Smooth muscle cell (in vitro differentiated cells): ENCODE results near the gene GAPT. TPM values are rescaled to one million over a fixed set of nuclear protein-coding genes. Genes with fewer than 3 reads are reported as not detected.
"Not testable (repeated sequence)": the region's sequence is repeated elsewhere in the genome, so short reads cannot be mapped to it uniquely, and the experiment has no call there.

Experiments
- DNase-seq: peaks from one replicate; lab custom pipeline; 2025; ENCODE audit not compliant: unreplicated experiment; lab: John Stamatoyannopoulos, UW
- H2AFZ ChIP-seq: fragments of 200-600 bp; sonication (generic); 2 replicates; pipeline ENCODE4 v1.6.0; 2016; ENCODE audit warnings: antibody characterized with exemption, low read depth, mild to moderate bottlenecking
- H3F3A ChIP-seq: fragments of 200-600 bp; sonication (generic); 2 replicates; pipeline ENCODE4 v1.6.0; 2017; ENCODE audit warnings: antibody characterized with exemption, low read depth
- H3K27ac ChIP-seq: fragments of 200-600 bp; sonication (generic); 2 replicates; pipeline ENCODE4 v1.5.1; 2016; ENCODE audit warnings: low read depth, mild to moderate bottlenecking
- H3K27me3 ChIP-seq: fragments of 200-600 bp; sonication (generic); 2 replicates; pipeline ENCODE4 v1.6.1; 2016; ENCODE audit warnings: low read depth, mild to moderate bottlenecking
- H3K36me3 ChIP-seq: fragments of 200-600 bp; sonication (generic); 2 replicates; pipeline ENCODE4 v1.5.1; 2016; ENCODE audit warnings: low read depth
- H3K4me1 ChIP-seq: fragments of 200-600 bp; sonication (generic); 2 replicates; pipeline ENCODE4 v1.5.1; 2016; ENCODE audit warnings: low read depth
- H3K4me2 ChIP-seq: fragments of 200-600 bp; sonication (generic); 2 replicates; pipeline ENCODE4 v1.6.0; 2016; ENCODE audit warnings: mild to moderate bottlenecking
- H3K4me3 ChIP-seq: fragments of 200-600 bp; sonication (generic); 2 replicates; pipeline ENCODE4 v1.5.1; 2016; ENCODE audit warnings: mild to moderate bottlenecking
- H3K79me2 ChIP-seq: fragments of 200-600 bp; sonication (generic); 2 replicates; pipeline ENCODE4 v1.6.0; 2016; ENCODE audit warnings: low read depth, mild to moderate bottlenecking
- H3K9ac ChIP-seq: fragments of 200-600 bp; sonication (generic); 2 replicates; pipeline ENCODE4 v1.6.0; 2016; ENCODE audit warnings: low read depth
- H3K9me3 ChIP-seq: fragments of 200-600 bp; sonication (generic); replicated peaks from 2 replicates; pipeline ENCODE4 v1.5.1; 2016; ENCODE audit warnings: low read depth
- H4K20me1 ChIP-seq: fragments of 200-600 bp; sonication (generic); 2 replicates; pipeline ENCODE4 v1.6.0; 2016; ENCODE audit warnings: low read depth
- WGBS: methylation state at CpG from one replicate; pipeline ENCODE4 v1.1.7; 2016; ENCODE audit warnings: low lambda C conversion rate; 5-methylcytosine and 5-hydroxymethylcytosine counted together
- polyA plus RNA-seq: library from polyadenylated mRNA; unstranded; fragments of >200 nt; fragmentation: Nextera tagmentation; extraction: Ambion mirVana; gene quantifications from 2 replicates; pipeline ENCODE4 v1.2.1, GENCODE V29; 2016
- total RNA-seq: library from RNA; depleted of rRNA; stranded (reverse); fragments of >200 nt; gene quantifications from 2 replicates; pipeline ENCODE4 v1.2.3, GENCODE V29; 2014
- TF ChIP-seq, protein P1 (sequence below): fragments of 200-600 bp; sonication (generic); IDR thresholded peaks from 2 replicates; pipeline ENCODE4 v1.5.1; 2017; ENCODE audit warnings: borderline replicate concordance, mild to moderate bottlenecking, antibody characterized with exemption; ENCODE audit not compliant: insufficient read depth, poor library complexity, severe bottlenecking

Gene GAPT
- total and polyA plus RNA-seq, 2 experiments from 2014 or later: not detected

DNA sequence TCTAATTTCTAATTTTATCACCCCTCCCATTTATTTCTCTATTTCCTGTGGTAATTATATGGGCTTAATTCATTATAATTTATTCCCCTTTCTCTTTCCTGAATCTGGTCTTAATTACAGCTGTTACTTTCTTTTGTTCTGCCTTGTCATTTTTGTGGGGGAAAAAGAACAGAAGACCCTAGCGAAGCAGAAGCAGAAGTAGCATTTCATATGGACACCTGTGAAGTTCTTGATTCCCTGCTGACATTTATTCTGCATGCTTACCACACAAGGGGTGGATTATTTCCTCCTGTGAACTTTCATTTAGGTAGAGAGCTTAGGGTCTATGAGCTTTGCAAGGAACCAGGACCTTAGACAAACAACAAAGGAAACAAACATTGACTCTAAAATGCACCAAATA lies 33.3 kb downstream of the GAPT start:
- Histone ChIP-seq H3K36me3 (no peaks in the 10 kb centered on the region), H3K4me1 (no peaks in the 10 kb centered on the region), H3K27ac (no peak overlapping the region), H3K9ac (no peak overlapping the region), H3K9me3 (no peaks in the 10 kb centered on the region), H3K4me2 (no peak overlapping the region), H3K4me3 (no peak overlapping the region), H3K79me2 (no peaks in the 10 kb centered on the region), H3K27me3 (no peaks in the 10 kb centered on the region), H4K20me1 (no peaks in the 10 kb centered on the region), H3F3A (no peaks in the 10 kb centered on the region), H2AFZ (no peak overlapping the region)
- TF ChIP-seq, protein P1, sequence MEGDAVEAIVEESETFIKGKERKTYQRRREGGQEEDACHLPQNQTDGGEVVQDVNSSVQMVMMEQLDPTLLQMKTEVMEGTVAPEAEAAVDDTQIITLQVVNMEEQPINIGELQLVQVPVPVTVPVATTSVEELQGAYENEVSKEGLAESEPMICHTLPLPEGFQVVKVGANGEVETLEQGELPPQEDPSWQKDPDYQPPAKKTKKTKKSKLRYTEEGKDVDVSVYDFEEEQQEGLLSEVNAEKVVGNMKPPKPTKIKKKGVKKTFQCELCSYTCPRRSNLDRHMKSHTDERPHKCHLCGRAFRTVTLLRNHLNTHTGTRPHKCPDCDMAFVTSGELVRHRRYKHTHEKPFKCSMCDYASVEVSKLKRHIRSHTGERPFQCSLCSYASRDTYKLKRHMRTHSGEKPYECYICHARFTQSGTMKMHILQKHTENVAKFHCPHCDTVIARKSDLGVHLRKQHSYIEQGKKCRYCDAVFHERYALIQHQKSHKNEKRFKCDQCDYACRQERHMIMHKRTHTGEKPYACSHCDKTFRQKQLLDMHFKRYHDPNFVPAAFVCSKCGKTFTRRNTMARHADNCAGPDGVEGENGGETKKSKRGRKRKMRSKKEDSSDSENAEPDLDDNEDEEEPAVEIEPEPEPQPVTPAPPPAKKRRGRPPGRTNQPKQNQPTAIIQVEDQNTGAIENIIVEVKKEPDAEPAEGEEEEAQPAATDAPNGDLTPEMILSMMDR: no peak
- DNase-seq: no peak
- 100% methylated on average over 1 of the region's 1 CpG for WGBS

DNA sequence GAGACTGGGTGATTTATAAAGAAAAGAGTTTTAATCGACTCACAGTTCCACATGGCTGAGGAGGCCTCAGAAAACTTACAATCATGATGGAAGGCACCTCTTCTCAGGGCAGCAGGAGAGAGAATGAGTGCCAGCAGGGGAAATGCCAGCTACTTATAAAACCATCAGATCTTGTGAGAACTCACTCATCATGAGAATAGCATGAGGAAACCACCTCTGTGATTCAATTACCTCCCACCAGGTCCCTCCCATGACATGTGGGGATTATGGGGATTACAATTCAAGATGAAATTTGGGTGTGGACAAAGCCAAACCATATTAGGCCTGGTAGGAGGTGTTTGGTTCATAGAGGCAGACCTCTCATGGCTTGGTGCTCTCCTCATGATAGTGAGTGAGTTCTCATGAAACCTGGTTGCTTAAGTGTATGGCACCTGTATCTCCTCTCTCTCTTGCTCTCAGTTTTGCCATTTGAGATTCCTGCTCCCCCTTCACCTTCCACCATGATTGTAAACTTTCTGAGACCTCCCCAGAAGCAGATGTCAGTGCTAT lies 39.8 kb downstream of the GAPT start:
- Histone ChIP-seq H3F3A (no peaks in the 10 kb centered on the region), H3K36me3 (no peaks in the 10 kb centered on the region), H3K27me3 (no peaks in the 10 kb centered on the region), H4K20me1 (no peaks in the 10 kb centered on the region), H2AFZ (no peak overlapping the region), H3K4me1 (no peaks in the 10 kb centered on the region), H3K9ac (no peak overlapping the region), H3K79me2 (no peaks in the 10 kb centered on the region), H3K4me2 (no peak overlapping the region), H3K9me3 (no peaks in the 10 kb centered on the region), H3K27ac (no peak overlapping the region), H3K4me3 (no peak overlapping the region)
- TF ChIP-seq, protein P1: no peak
- no peak for DNase-seq
- 86% methylated on average over 1 of the region's 1 CpG for WGBS

DNA sequence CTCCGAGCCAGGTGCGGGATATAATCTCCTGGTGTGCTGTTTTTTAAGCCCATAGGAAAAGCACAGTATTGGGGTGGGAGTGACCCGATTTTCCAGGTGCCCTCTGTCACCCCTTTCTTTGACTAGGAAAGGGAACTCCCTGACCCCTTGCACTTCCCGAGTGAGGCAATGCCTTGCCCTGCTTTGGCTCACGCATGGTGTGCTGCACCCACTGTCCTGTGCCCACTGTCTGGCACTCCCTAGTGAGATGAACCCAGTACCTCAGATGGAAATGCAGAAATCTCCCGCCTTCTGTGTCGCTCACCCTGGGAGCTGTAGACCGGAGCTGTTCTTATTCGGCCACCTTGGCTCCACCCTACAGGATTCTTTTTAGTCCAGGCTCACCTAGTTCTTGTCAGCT lies 50.7 kb downstream of the GAPT start:
- H3K9ac ChIP-seq, H3K27ac ChIP-seq, H3K79me2 ChIP-seq, H3K4me1 ChIP-seq, H3K9me3 ChIP-seq, H3K27me3 ChIP-seq, H3K4me3 ChIP-seq, H3F3A ChIP-seq, H2AFZ ChIP-seq, H3K36me3 ChIP-seq, H3K4me2 ChIP-seq, DNase-seq, H4K20me1 ChIP-seq: not testable (repeated sequence)
- WGBS: 98% methylated on average over 9 of the region's 9 CpGs

DNA sequence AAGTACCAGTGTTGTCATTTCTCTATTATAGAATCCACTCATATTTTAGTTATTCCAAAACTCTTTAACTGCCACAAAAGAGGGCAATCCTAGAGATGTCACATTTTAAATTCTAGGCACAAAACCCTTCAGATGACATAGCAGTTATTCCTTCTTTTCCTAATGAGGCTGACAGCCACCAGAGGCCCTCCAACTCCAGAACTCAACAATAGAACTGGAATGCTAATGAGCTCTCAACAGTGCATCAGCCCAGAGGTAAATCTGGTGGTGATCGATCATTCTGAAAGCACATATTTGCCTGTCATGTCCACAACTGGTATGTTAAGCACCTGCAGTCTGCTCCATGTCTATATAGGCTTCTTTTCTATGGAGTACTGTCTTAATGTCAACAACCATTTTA lies 51.5 kb downstream of the GAPT start:
- no peak overlapping the region for H3K4me2 ChIP-seq
- no peaks in the 10 kb centered on the region for H3K79me2 ChIP-seq
- no peak overlapping the region for H2AFZ ChIP-seq
- 86% methylated on average over 1 of the region's 1 CpG for WGBS
- H3K27ac ChIP-seq: no peak overlapping the region
- no peaks in the 10 kb centered on the region for H3K36me3 ChIP-seq
- H3K9ac ChIP-seq: no peak overlapping the region
- no peak for DNase-seq
- H3K4me1 ChIP-seq: no peaks in the 10 kb centered on the region
- no peaks in the 10 kb centered on the region for H3F3A ChIP-seq
- H4K20me1 ChIP-seq: no peaks in the 10 kb centered on the region
- TF ChIP-seq, protein P1: no peak
- H3K9me3 ChIP-seq: no peaks in the 10 kb centered on the region
- H3K27me3 ChIP-seq: no peaks in the 10 kb centered on the region
- no peak overlapping the region for H3K4me3 ChIP-seq
